H1 (cell line): Measurements from ENCODE around the gene MPDU1. TPM values are rescaled to one million over a fixed set of nuclear protein-coding genes. Genes with fewer than 3 reads are reported as not detected.

Experiments
- BACH1 ChIP-seq: IDR thresholded peaks from 2 replicates; pipeline ENCODE4 v1.6.1; 2012; ENCODE audit warnings: low read length, improper control_type of control experiment
- CHD2 ChIP-seq: IDR thresholded peaks from 2 replicates; pipeline ENCODE4 v1.6.1; 2012; ENCODE audit warnings: low read length, improper control_type of control experiment
- CTBP2 ChIP-seq: IDR thresholded peaks from 2 replicates; pipeline ENCODE4 v1.7.0; 2011; ENCODE audit warnings: borderline replicate concordance, mild to moderate bottlenecking, moderate library complexity, mixed read lengths, low read length; ENCODE audit not compliant: insufficient read depth, insufficient read length
- HDAC6 ChIP-seq: IDR thresholded peaks from one replicate; pipeline ENCODE4 v1.7.1; 2012; ENCODE audit warnings: low read depth, mild to moderate bottlenecking, inconsistent platforms, low read length, moderate library complexity
- NANOG ChIP-seq: IDR thresholded peaks from 2 replicates; pipeline ENCODE4 v1.6.1; 2011; ENCODE audit warnings: low read length, low read depth, mild to moderate bottlenecking, inconsistent platforms; ENCODE audit not compliant: insufficient read depth, poor library complexity, severe bottlenecking
- POLR2A ChIP-seq, 2 experiments: IDR thresholded peaks; 1 replicate in 1 of 2; 2 replicates in 1 of 2; pipeline ENCODE4 v1.6.1; 2011; ENCODE audit warnings: low read depth in 2 of 2, low read length in 2 of 2, mild to moderate bottlenecking in 2 of 2; ENCODE audit errors: control extremely low read depth in 1 of 2
- RNF2 ChIP-seq: fragments of 200-900, 300-1000 bp; sonication (generic); IDR thresholded peaks from 2 replicates; pipeline ENCODE4 v1.7.1; 2016; ENCODE audit warnings: borderline replicate concordance, low read depth, mild to moderate bottlenecking, antibody characterized with exemption, low read length; ENCODE audit not compliant: poor library complexity, severe bottlenecking; ENCODE audit errors: missing control alignments
- SP2 ChIP-seq: IDR thresholded peaks from 2 replicates; pipeline ENCODE4 v1.6.1; 2012; ENCODE audit warnings: mild to moderate bottlenecking, low read length, inconsistent platforms
- YY1 ChIP-seq: IDR thresholded peaks from 2 replicates; pipeline ENCODE4 v1.6.1; 2011; ENCODE audit warnings: low read depth, mild to moderate bottlenecking, low read length
- polyA plus RNA-seq, 7 experiments: library from polyadenylated mRNA; depleted of rRNA in 3 of 7; stranded (reverse) in 5 of 7; unstranded in 2 of 7; fragments of >200 nt in 5 of 7; fragments of 200-250 nt in 2 of 7; gene quantifications; 1 replicate in 5 of 7; 2 replicates in 1 of 7; 4 replicates in 1 of 7; pipeline versions ENCODE4 v1.2.1 to v1.2.3, GENCODE V29; 2011 to 2013; ENCODE audit warnings: missing spikeins in 2 of 7, mixed read lengths in 2 of 7
- total RNA-seq: library from RNA; stranded (reverse); fragmentation: NEBNext Ultra II Directional; extraction: Animal tissue kit (Norgen Biotek cat#: 25700); gene quantifications from 2 replicates; pipeline ENCODE4 v1.2.1, GENCODE V29; 2021
- TF ChIP-seq, protein P1 (sequence below): fragments of 300-600 bp; sonication (generic); IDR thresholded peaks from 2 replicates; pipeline ENCODE4 v1.7.1; 2012; ENCODE audit warnings: low read length, moderate library complexity, mild to moderate bottlenecking, inconsistent platforms; ENCODE audit not compliant: insufficient replicate concordance

The MPDU1 gene
- total and polyA plus RNA-seq, 2 of the 8 experiments (the other 6 are each of a cell fraction or from before 2014, with no cell fraction given): 63.2 to 142 TPM

DNA sequence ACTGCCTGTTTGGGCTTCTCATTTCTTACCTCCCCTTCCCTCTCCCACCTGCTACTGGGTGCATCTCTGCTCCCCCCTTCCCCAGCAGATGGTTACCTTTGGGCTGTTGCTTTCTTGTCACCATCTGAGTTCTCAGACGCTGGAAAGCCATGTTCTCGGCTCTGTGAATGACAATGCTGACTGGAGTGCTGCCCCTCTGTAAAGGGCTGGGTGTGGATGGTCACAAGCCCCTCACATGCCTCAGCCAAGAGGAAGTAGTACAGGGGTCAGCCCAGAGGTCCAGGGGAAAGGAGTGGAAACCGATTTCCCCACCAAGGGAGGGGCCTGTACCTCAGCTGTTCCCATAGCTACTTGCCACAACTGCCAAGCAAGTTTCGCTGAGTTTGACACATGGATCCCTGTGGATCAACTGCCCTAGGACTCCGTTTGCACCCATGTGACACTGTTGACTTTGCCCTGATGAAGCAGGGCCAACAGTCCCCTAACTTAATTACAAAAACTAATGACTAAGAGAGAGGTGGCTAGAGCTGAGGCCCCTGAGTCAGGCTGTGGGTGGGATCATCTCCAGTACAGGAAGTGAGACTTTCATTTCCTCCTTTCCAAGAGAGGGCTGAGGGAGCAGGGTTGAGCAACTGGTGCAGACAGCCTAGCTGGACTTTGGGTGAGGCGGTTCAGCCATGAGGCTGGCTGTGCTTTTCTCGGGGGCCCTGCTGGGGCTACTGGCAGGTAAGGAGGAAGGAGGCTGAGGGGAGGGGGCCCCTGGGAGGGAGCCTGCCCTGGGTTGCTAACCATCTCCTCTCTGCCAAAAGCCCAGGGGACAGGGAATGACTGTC lies 4.4 kb upstream of the MPDU1 start, which contains the start of gene CD68 (continued):
- TF ChIP-seq, protein P1, sequence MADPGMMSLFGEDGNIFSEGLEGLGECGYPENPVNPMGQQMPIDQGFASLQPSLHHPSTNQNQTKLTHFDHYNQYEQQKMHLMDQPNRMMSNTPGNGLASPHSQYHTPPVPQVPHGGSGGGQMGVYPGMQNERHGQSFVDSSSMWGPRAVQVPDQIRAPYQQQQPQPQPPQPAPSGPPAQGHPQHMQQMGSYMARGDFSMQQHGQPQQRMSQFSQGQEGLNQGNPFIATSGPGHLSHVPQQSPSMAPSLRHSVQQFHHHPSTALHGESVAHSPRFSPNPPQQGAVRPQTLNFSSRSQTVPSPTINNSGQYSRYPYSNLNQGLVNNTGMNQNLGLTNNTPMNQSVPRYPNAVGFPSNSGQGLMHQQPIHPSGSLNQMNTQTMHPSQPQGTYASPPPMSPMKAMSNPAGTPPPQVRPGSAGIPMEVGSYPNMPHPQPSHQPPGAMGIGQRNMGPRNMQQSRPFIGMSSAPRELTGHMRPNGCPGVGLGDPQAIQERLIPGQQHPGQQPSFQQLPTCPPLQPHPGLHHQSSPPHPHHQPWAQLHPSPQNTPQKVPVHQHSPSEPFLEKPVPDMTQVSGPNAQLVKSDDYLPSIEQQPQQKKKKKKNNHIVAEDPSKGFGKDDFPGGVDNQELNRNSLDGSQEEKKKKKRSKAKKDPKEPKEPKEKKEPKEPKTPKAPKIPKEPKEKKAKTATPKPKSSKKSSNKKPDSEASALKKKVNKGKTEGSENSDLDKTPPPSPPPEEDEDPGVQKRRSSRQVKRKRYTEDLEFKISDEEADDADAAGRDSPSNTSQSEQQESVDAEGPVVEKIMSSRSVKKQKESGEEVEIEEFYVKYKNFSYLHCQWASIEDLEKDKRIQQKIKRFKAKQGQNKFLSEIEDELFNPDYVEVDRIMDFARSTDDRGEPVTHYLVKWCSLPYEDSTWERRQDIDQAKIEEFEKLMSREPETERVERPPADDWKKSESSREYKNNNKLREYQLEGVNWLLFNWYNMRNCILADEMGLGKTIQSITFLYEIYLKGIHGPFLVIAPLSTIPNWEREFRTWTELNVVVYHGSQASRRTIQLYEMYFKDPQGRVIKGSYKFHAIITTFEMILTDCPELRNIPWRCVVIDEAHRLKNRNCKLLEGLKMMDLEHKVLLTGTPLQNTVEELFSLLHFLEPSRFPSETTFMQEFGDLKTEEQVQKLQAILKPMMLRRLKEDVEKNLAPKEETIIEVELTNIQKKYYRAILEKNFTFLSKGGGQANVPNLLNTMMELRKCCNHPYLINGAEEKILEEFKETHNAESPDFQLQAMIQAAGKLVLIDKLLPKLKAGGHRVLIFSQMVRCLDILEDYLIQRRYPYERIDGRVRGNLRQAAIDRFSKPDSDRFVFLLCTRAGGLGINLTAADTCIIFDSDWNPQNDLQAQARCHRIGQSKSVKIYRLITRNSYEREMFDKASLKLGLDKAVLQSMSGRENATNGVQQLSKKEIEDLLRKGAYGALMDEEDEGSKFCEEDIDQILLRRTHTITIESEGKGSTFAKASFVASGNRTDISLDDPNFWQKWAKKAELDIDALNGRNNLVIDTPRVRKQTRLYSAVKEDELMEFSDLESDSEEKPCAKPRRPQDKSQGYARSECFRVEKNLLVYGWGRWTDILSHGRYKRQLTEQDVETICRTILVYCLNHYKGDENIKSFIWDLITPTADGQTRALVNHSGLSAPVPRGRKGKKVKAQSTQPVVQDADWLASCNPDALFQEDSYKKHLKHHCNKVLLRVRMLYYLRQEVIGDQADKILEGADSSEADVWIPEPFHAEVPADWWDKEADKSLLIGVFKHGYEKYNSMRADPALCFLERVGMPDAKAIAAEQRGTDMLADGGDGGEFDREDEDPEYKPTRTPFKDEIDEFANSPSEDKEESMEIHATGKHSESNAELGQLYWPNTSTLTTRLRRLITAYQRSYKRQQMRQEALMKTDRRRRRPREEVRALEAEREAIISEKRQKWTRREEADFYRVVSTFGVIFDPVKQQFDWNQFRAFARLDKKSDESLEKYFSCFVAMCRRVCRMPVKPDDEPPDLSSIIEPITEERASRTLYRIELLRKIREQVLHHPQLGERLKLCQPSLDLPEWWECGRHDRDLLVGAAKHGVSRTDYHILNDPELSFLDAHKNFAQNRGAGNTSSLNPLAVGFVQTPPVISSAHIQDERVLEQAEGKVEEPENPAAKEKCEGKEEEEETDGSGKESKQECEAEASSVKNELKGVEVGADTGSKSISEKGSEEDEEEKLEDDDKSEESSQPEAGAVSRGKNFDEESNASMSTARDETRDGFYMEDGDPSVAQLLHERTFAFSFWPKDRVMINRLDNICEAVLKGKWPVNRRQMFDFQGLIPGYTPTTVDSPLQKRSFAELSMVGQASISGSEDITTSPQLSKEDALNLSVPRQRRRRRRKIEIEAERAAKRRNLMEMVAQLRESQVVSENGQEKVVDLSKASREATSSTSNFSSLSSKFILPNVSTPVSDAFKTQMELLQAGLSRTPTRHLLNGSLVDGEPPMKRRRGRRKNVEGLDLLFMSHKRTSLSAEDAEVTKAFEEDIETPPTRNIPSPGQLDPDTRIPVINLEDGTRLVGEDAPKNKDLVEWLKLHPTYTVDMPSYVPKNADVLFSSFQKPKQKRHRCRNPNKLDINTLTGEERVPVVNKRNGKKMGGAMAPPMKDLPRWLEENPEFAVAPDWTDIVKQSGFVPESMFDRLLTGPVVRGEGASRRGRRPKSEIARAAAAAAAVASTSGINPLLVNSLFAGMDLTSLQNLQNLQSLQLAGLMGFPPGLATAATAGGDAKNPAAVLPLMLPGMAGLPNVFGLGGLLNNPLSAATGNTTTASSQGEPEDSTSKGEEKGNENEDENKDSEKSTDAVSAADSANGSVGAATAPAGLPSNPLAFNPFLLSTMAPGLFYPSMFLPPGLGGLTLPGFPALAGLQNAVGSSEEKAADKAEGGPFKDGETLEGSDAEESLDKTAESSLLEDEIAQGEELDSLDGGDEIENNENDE: peak; percentile 47
- no peak for TF ChIP-seq CTBP2
- TF ChIP-seq RNF2: no peak
- TF ChIP-seq BACH1: no peak
- TF ChIP-seq CHD2: peak; percentile 8
- TF ChIP-seq HDAC6: no peak
- no peak for TF ChIP-seq YY1
- TF ChIP-seq SP2: no peak
- TF ChIP-seq POLR2A (IDR thresholded peaks at IDR 0.05; ENCODE audit: control extremely low read depth in 1 of 2, low read depth in 2 of 2, low read length in 2 of 2): peak; percentile 95 to 97
- TF ChIP-seq NANOG: no peak
